T-helper 1 cell (primary cell): ENCODE results near the gene LYL1.

Experiments
- DNase-seq, 5 donors: peaks; one replicate each; pipeline ENCODE4 v3.0.0-alpha.2; 2012 to 2020

LYL1 gene

GRCh38 chr19:13092606-13093235 lies 9.9 kb downstream of the LYL1 start:
- no peak for DNase-seq

- DNase-seq = no peak
These were observed 10.5 kb downstream of the LYL1 start for GRCh38 chr19:13092158-13092543.

- no peak for DNase-seq
These were observed 11.1 kb downstream of the LYL1 start for GRCh38 chr19:13091400-13092157.

DNA sequence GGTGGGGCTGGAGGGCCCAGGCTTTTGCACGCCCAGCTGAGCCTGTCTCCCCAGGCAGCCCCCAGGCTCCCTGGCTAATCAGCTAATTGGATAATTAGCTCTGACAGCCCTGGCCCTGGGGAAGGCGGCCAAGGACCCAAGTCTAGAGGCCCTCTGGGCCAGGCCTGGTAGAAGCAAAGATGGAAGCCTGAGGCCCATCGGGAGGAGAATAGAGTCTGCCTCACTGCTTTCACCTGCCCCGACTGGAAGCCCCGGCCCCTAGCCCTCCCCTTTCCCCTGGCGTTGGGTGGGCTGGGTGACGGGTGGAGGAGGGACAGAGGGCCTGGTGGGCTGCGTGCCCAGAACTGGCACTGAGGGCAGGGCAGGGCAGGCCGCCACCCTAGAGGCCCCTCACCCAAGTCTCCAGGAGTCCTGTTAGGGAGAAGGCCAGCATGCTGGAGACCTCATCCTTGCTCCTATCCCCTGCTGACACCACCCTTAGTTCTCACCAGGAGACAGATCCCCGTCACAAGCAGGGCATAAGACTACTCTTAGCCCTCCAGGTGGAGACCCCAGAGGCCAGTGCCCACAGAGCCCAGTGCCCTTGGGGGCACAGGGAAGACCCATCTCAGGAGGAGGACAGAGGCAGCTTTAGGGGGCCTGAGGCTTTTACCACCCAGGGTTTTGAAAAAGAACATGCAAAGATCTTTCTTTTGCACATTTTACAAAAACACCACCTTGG lies 12.0 kb downstream of the LYL1 start:
- no peak for DNase-seq

DNA sequence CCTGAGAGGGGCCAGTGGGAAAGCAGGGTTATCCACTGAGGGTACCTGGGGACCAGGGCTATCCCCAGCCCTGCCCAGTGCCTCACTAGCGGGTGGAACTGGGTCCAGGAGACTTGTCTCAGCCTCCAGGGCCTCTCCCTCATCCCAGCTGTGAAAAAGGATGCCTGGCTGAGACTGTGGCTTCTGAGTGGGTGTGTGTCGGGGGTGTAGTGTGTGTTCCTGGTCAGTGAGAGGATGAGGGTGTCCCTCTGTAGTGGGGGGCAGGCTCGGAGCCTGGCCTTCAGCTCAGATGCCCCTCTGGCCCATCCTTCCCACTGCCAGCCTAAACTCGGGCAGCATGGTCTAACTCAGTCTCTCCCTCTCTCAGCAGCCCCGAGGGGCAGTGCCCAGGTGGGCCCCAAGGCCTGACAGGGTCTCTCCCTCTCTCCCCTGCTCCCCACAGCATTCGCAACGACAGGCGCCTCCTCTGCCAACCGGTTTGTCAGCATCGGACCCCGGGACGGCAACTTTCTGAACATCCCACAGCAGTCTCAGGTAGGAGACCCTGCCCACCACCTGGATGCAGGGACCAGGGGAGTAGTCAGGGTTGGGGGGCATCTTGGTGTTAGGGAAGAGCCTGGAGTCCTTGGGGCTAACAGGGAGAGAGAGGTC lies 12.7 kb downstream of the LYL1 start:
- no peak for DNase-seq

DNA sequence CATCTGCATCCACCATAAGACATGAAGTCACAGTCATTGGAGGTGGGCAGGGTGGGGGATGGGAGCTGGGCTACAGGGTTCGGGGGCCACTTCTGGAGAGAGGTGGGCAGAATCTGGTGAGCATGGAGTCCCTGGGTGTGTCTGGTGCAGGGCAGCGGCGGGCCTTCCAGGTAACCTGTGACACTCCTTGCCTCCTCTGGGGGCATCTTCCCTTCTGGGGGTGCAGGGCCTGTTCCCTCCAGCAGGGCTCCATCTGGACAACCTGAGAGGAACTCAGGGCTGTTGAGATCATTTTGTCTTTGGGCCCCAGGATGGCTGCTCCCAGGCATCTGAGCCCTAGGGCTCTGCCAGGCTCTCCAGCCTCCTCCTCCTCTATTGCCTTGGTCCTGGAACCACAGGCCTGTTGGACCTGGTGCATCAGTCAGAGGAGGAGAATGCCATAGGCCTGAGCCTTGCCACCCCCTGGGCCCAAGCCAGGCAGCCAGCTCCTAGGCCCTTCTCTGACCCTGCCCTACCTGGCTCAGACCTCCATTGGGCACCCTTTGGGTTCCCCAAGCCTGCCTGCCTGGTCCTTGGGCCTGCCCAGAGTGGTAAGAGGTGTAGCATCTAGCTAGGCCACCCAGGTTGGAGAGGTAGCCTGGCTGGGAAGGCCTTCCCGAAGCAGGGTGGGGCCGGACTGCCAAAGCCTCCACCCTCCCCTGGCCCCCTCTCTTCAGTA lies 13.4 kb downstream of the LYL1 start:
- DNase-seq = no peak

- DNase-seq = no peak
These were observed 14.7 kb downstream of the LYL1 start for GRCh38 chr19:13087795-13088537.

- no peak for DNase-seq
These were observed 15.4 kb downstream of the LYL1 start for GRCh38 chr19:13087295-13087694.

DNA sequence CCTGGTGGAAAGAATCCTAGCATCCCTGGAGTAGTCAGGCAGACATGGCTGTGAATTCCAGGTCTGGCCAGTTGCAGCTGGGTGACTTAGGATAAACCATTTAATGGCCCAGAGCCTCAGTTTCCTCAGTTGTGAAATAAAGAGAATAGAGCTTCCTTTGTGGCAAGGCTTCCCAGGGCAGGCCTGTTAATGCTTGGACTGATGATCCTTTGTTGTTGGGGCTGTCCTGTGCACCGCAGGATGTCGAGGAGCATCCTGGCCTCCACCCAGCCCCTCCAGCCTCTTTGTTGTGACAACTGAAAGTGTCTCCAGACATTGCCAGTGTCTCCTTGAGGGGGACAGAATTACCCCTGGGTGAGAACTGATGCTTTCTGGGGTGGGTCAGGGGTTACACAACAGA lies 16.3 kb downstream of the LYL1 start:
- DNase-seq = no peak

DNA sequence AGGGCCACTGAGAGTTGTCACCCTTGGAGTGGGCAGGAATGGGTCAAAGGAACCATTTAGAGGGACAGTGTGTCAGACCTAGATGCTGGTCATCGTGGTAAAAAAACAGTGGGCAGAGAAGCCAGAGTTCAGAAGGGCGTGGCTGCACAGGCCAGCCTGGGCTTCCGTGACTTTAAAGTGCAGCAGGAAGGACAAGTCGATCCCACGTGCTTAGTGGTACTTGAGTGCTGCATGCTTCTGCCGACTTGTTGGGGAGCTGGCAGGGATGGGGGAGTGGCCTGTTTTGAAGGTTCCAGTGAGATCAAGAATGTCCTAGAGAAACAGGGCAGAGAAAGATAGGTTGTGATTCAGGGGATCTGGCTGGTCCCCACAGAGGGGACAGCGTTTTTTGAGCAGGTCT lies 17.0 kb downstream of the LYL1 start:
- DNase-seq = no peak

DNA sequence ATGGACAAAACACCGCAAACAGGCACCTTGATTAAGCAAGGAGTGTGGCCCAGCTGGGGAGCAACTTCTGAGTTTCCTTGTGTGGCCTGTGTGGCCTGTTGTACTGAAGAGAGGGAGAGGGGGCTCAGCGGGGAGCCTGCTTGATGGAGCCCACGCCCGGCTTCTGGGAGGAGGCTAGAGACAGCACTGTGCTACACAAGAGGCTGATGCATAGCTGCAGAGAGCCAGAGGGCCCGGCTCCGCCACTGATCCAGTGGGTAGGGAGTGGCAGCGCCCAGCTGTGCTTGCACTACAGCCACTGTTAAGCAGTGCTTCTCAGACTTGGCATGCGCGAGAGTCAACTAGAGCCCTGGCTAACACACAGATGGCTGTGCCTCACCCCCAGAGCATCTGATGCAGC lies 19.0 kb downstream of the LYL1 start:
- no peak for DNase-seq

DNA sequence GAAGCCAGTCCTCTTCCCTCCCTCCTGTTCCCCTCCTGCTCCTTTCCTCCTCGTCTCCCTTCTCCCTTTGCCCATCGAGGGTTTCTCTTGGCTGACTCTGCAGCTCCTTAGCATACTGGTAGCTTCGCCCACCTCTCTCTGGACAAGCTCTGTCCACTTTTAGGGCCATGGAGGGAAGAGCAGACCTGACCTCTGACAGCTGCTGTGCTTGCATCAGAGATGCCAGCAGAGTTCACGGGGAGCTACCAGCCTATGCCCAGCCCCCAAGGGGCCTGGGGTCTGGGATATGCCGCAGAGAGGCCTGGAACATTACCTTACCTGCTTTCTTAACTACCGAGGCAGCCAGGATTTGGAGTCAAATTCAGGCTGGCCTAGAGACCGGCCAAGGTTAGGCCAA lies 19.7 kb downstream of the LYL1 start:
- DNase-seq = no peak

- no peak for DNase-seq
These were observed 20.3 kb downstream of the LYL1 start for GRCh38 chr19:13082192-13083007.

DNA sequence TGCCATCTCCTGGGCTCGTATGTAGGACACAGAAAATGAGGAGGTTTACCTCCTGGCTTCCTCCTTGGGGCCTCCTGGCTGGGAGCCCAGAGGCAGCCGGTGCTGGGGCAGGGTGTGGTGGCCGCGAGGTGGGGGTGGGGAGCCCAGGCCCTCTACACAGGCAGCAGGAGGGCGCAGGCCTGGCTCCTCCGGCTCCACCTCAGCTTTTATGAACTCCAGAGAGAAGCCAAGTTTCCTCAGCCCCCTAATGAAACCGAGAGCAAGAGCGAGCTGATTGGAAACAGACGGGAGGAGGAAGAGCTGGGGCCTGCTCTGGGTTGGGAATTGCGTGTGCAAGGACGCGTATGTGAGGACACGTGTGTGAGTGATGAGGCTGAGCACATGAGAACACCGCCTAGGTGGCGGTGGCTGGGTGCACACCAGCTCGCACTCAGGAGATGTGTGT lies 23.1 kb downstream of the LYL1 start:
- DNase-seq = no peak

- no peak for DNase-seq
These were observed 23.6 kb downstream of the LYL1 start for GRCh38 chr19:13078897-13079541.

GRCh38 chr19:13078381-13078780 lies 24.3 kb downstream of the LYL1 start:
- no peak for DNase-seq

GRCh38 chr19:13077240-13077639 lies 25.4 kb downstream of the LYL1 start:
- DNase-seq = no peak

GRCh38 chr19:13076787-13077186 lies 25.9 kb downstream of the LYL1 start:
- no peak for DNase-seq

DNA sequence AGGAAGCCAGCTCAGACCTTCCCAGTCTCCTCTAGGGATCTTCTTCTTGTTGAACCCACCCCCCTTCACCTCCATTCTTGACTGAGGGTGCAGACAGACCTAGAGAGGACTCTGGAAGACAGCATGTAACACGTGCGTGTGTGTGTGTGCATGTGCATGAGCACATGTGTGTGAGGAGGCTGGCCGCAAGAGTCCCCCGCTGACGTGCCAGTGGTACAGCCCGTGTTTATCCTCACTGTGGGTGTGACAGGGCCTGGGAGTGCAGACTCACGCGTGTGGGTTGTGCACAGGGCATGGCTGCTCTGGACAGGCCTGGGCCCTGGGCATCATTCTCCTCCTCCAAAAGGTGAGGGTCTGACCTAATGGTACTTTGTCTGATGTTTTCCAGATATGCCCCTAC lies 26.3 kb downstream of the LYL1 start:
- no peak for DNase-seq

DNA sequence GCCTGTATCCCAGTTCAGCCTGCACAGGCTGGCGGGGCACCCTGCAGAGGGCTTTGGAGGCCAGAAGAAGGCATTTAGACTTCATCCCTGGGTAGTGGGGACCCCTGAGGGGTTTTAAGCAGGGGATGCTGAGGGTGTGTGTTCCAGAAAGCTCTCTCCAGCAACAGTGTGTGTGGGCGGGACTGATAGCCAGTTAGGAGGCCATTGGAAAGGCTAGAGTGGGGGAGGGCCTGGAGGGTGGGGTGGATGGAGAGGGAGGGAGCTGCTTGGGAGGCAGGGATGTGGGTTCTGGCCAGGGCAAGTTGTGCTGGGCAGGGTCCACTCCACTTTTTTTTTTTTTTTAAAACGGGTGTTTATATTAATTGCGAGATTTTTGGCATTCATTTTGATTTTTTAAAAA lies 28.3 kb downstream of the LYL1 start:
- DNase-seq = no peak

- DNase-seq = no peak
These were observed 29.4 kb downstream of the LYL1 start for GRCh38 chr19:13073263-13073662.
